ENCODE data around the gene DUSP28.

Gene DUSP28

GRCh38 chr2:240588006-240588655, 28.0 kb downstream of the DUSP28 start:
- no peak for DNase-seq

DNA sequence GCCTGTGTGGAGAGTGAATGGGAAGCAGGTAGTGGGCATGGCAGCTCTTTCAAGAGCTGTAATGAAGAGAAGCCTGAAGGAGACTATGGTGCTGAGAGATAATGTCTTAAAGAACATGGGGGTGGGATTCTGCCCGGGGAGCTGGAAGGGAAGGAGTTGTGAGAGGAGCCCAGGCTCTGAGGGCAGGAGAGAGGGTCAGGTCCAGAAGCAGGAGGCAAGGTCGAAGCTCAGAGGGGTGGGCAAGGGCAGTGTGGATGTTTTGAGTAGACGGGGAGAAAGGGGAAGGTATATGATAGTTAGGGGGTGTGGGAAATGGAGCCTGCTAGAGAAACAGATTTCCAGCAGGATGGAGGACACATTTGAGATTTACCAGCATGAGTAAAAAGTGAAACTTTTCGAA, 28.5 kb downstream of the DUSP28 start:
- no peak for DNase-seq

- DNase-seq: no peak
Observed at GRCh38 chr2:240589375-240589774, 29.2 kb downstream of the DUSP28 start.

- DNase-seq: no peak
Observed at GRCh38 chr2:240589850-240590525, 29.8 kb downstream of the DUSP28 start.

DNA sequence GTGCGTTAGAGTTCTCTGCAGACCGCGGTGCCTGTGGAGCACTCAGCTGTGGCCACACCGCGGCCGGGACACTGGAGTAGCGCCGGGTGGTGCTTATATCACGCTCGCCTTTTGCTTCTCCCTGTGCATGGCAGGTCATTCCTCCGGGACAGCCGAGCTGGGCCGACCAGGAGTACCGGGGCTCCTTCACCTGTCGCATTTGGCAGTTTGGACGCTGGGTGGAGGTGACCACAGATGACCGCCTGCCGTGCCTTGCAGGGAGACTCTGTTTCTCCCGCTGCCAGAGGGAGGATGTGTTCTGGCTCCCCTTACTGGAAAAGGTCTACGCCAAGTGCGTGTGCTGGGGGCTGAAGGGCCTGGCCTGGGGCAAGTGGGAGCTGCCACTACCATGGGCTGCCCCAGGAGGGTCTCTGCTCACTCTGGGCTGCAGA, 30.5 kb downstream of the DUSP28 start:
- no peak for DNase-seq

DNA sequence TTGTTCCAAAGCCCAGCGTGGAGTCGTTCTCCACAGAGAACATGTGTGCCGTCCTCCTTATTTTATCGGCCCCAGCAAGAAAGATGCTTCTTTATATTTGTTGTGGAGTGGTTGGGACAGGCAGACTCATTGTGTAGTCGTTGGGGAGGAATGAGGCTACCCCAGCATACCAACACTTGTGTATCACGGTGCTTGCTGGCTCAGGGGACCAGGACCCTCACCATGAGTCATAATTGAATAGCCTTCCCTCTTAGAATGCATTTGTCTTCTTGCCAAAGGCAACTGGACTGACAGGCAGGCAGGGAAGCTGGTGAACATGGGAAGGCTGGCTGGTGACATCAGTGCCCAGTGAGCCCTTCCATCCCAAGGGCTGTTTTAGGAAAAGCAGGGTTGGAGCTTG, 31.1 kb downstream of the DUSP28 start:
- DNase-seq: no peak

GRCh38 chr2:240591784-240592183, 31.6 kb downstream of the DUSP28 start:
- DNase-seq: no peak

GRCh38 chr2:240593026-240593702, 33.0 kb downstream of the DUSP28 start:
- no peak for DNase-seq

GRCh38 chr2:240593703-240594451, 33.7 kb downstream of the DUSP28 start:
- no peak for DNase-seq

- no peak for DNase-seq
Observed at GRCh38 chr2:240594511-240595380, 34.6 kb downstream of the DUSP28 start.

- peak; percentile 49 for DNase-seq
Observed at GRCh38 chr2:240595381-240596079, 35.4 kb downstream of the DUSP28 start.

GRCh38 chr2:240596080-240596460, 35.9 kb downstream of the DUSP28 start:
- no peak for DNase-seq

DNA sequence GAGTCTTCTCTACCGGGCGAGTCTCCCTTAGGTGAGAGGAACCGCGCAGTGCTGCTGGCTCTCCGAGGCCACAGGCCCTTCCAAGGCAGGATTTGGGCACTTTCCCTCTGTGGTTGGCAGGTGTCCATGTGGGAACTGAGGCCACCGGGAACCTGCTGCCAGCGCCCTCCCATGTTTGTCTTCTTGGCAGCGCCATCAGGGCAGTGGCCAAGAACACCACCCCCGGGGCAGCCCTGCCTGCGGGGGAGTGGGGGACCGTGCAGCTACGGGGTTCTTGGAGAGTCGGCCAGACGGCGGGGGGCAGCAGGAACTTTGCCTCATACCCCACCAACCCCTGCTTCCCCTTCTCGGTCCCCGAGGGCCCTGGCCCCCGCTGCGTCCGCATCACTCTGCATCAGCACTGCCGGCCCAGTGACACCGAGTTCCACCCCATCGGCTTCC, 36.4 kb downstream of the DUSP28 start:
- DNase-seq: no peak

DNA sequence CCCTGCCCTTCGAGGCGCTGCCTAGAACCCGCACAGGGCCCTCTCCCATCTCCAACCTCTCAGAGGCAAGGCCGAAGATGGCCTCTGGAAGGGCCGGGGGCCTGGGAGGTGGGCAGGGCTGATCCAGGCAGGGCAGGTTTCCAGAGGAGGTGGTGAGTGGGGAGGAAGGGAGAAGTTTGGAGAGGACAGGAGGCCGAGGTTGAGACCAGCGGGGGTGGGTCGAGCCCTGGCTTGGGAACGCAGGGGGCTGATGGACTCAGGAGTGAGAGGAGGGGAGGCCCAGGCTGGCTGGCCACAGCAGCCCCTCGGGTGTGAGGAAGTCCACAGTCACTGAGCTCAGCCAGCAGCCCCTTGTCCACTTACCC, 36.9 kb downstream of the DUSP28 start:
- DNase-seq: no peak

GRCh38 chr2:240597419-240598181, 37.4 kb downstream of the DUSP28 start:
- no peak for DNase-seq

DNA sequence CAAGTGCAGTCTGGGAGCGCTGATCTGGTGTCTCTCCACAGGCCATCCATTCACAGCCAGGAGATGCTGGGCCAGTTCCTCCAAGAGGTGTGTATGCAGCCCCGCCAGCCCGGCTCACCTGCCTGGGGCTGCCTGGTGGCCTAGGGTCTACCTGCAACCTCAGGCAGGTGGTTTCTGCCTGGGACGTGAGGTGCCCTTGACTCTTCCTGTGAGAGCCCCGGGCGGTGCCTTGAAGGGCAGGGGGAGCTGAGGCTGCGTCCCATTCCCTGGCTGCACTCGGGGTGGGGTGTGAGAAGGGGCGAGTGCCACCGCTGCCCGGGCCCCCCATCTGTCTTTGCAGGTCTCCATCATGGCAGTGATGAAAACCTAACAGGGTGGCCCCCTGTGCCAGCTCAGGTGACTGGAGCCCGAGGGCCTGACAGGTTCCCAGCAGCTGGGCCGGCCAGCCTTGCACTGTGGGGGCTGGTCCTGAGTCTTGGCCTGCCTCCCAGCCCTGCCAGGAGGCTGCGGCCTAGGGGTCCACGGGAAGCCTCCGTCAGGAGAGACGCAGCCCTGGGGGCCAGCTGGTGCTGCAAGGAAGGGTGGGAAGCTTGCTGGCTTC, 38.3 kb downstream of the DUSP28 start:
- no peak for DNase-seq

DNA sequence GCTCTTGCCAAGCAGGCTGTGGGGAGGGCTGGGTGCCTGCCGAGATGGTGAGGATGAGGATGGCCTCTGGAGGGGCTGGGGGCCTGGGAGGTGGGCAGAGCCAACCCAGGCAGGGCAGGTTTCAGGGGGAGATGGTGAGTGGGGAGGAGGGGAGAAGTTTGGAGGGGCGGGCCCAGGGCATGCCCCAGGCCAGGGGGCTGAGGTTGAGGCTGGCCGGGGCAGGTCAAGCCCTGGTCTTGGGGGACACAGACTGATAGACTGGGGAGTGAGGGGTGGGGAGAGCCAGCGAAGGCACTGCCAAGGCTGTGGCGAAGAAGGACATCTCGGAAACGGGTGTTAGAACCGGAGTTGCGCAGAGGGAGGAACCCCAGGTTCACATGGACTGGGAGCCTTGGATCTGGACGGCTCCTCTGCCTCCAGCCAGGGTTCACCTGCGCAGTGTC, 39.0 kb downstream of the DUSP28 start:
- no peak for DNase-seq

- no peak for DNase-seq
Observed at GRCh38 chr2:240600451-240600961, 40.3 kb downstream of the DUSP28 start.

- no peak for DNase-seq
Observed at GRCh38 chr2:240601061-240601830, 41.1 kb downstream of the DUSP28 start.

- no peak for DNase-seq
Observed at GRCh38 chr2:240601831-240602160, 41.6 kb downstream of the DUSP28 start.

All from activated CD4-positive, alpha-beta T cell treated with anti-CD3 and anti-CD28 coated beads, Interleukin-2, amount 50 U/mL, for 48 hours (primary cell).